ENCODE measurements around the gene FAM240A. TPM values are rescaled to one million over a fixed set of nuclear protein-coding genes. Genes with fewer than 3 reads are reported as not detected.

FAM240A gene
- total RNA-seq, 1 experiment from 2014 or later = not detected

GRCh38 chr3:46673151-46674030, 61.1 kb downstream of the FAM240A start:
- Histone ChIP-seq H3K27me3 (ENCODE audit: insufficient read depth, low read length) (no peaks in the 10 kb centered on the region), H3K9ac (ENCODE audit: low read length) (no peak overlapping the region), H3K4me3 (replicated peaks in 1 of 2; ENCODE audit: low read depth in 1 of 2, low read length in 2 of 2) (no peak overlapping the region), H3K4me1 (ENCODE audit: control insufficient read depth in 1 of 2, insufficient read depth in 2 of 2, low read length in 2 of 2) (no peaks in the 10 kb centered on the region), H3K27ac (ENCODE audit: low read depth, low read length) (no peak overlapping the region), H3K79me2 (ENCODE audit: insufficient read depth, low read length) (no peaks in the 10 kb centered on the region), H3K9me3 (ENCODE audit: control insufficient read depth in 1 of 2, insufficient read depth in 1 of 2, low read depth in 1 of 2, low read length in 2 of 2) (no peaks in the 10 kb centered on the region), H3K9me2 (ENCODE audit: insufficient read depth) (no peaks in the 10 kb centered on the region), H4K20me1 (ENCODE audit: insufficient read depth) (no peaks in the 10 kb centered on the region), H3K36me3 (ENCODE audit: control insufficient read depth in 1 of 2, insufficient read depth in 2 of 2, low read length in 2 of 2) (no peaks in the 10 kb centered on the region), H2AFZ (ENCODE audit: low read depth, low read length, poor library complexity, severe bottlenecking) (no peak overlapping the region), H3K4me2 (ENCODE audit: low read length) (no peak overlapping the region)
- intact Hi-C loops (cut with micrococcal nuclease) = no loop called here
- no TSS peak for BruUV-seq (replicated peaks)
- ATAC-seq = no peak
- ChIA-PET RAD21 (ENCODE audit: low non-redundant PET in 1 of 2, low total read pairs in 2 of 2, uncharacterized antibody in 2 of 2, unreplicated experiment in 2 of 2) (no interaction called here), CTCF (no interaction called here), POLR2A (no interaction called here)
- DNase-seq (ENCODE audit: low read depth, low spot score) = no peak
- TF ChIP-seq ZBTB33 (IDR thresholded peaks at IDR 0.05; ENCODE audit: extremely low read depth, insufficient replicate concordance, low read length) (no peak), RAD21 (IDR thresholded peaks at IDR 0.05; ENCODE audit: low read depth) (no peak), ZFX (IDR thresholded peaks at IDR 0.05) (no peak), ELF1 (IDR thresholded peaks at IDR 0.05; ENCODE audit: borderline replicate concordance, low read depth) (no peak), YY1 (IDR thresholded peaks at IDR 0.05; ENCODE audit: extremely low read depth, insufficient replicate concordance, low read depth, low read length) (no peak), ATF3 (IDR thresholded peaks at IDR 0.05) (no peak), POLR2AphosphoS5 (IDR thresholded peaks at IDR 0.05; ENCODE audit: low read depth, low read length) (no peak)
